H9 (cell line): ENCODE data around the gene E4F1. TPM values are rescaled to one million over a fixed set of nuclear protein-coding genes. Genes with fewer than 3 reads are reported as not detected.

ENCODE experiments used
- DNase-seq: peaks from one replicate; pipeline ENCODE4 v3.0.0-alpha.2; 2017
- H2AFZ ChIP-seq: one replicate; pipeline ENCODE4 v1.6.1; 2013; ENCODE audit warnings: mild to moderate bottlenecking, low read length, control low read depth, moderate library complexity
- H2AK5ac ChIP-seq: 2 replicates; pipeline ENCODE4 v1.6.1; 2013; ENCODE audit warnings: low read length, control low read depth, mixed read lengths; ENCODE audit not compliant: insufficient read length
- H2BK120ac ChIP-seq: one replicate; pipeline ENCODE4 v1.6.1; 2013; ENCODE audit warnings: low read depth, mild to moderate bottlenecking, low read length, control low read depth, inconsistent platforms; ENCODE audit not compliant: poor library complexity, severe bottlenecking
- H2BK12ac ChIP-seq: 2 replicates; pipeline ENCODE4 v1.6.1; 2013; ENCODE audit warnings: low read length, control low read depth, mixed read lengths, low read depth; ENCODE audit not compliant: insufficient read length
- H2BK15ac ChIP-seq: 2 replicates; pipeline ENCODE4 v1.6.1; 2013; ENCODE audit warnings: low read depth, low read length, control low read depth
- H2BK20ac ChIP-seq: one replicate; pipeline ENCODE4 v1.6.1; 2013; ENCODE audit warnings: low read depth, mild to moderate bottlenecking, low read length, control low read depth, inconsistent platforms; ENCODE audit not compliant: poor library complexity, severe bottlenecking
- H2BK5ac ChIP-seq: 2 replicates; pipeline ENCODE4 v1.6.1; 2013; ENCODE audit warnings: low read length, control low read depth, mixed read lengths; ENCODE audit not compliant: insufficient read length
- H3K14ac ChIP-seq: 2 replicates; pipeline ENCODE4 v1.6.1; 2013; ENCODE audit warnings: low read length, control low read depth; ENCODE audit not compliant: insufficient read depth
- H3K18ac ChIP-seq: 2 replicates; pipeline ENCODE4 v1.6.1; 2013; ENCODE audit warnings: low read depth, mild to moderate bottlenecking, mixed read lengths, low read length, control low read depth; ENCODE audit not compliant: insufficient read length
- H3K23ac ChIP-seq: 2 replicates; pipeline ENCODE4 v1.6.1; 2013; ENCODE audit warnings: low read length, control low read depth, mixed read lengths, low read depth; ENCODE audit not compliant: insufficient read length
- H3K23me2 ChIP-seq: 2 replicates; pipeline ENCODE4 v1.6.1; 2013; ENCODE audit warnings: low read depth, mild to moderate bottlenecking, mixed read lengths, low read length, control low read depth; ENCODE audit not compliant: insufficient read length, poor library complexity, severe bottlenecking
- H3K27ac ChIP-seq: 2 replicates; pipeline ENCODE4 v1.5.1; 2013; ENCODE audit warnings: low read length, control low read depth, mixed read lengths, low read depth; ENCODE audit not compliant: insufficient read length
- H3K27me3 ChIP-seq: 2 replicates; pipeline ENCODE4 v1.6.1; 2013; ENCODE audit warnings: low read length, control low read depth, inconsistent platforms; ENCODE audit not compliant: insufficient read depth
- H3K4ac ChIP-seq: 2 replicates; pipeline ENCODE4 v1.6.1; 2013; ENCODE audit warnings: low read depth, mild to moderate bottlenecking, control low read depth, inconsistent platforms, low read length, moderate library complexity
- H3K4me1 ChIP-seq: 2 replicates; pipeline ENCODE4 v1.6.1; 2013; ENCODE audit warnings: low read length, control low read depth, inconsistent platforms; ENCODE audit not compliant: insufficient read depth
- H3K4me2 ChIP-seq: 2 replicates; pipeline ENCODE4 v1.6.1; 2013; ENCODE audit warnings: low read length, control low read depth, mixed read lengths; ENCODE audit not compliant: insufficient read length, insufficient read depth
- H3K56ac ChIP-seq: 2 replicates; pipeline ENCODE4 v1.6.1; 2013; ENCODE audit warnings: low read depth, mild to moderate bottlenecking, mixed read lengths, low read length, control low read depth; ENCODE audit not compliant: insufficient read length
- H3K79me1 ChIP-seq: 2 replicates; pipeline ENCODE4 v1.6.1; 2013; ENCODE audit warnings: low read depth, mild to moderate bottlenecking, moderate library complexity, low read length, control low read depth, inconsistent platforms; ENCODE audit not compliant: insufficient read depth, poor library complexity, severe bottlenecking
- H3K79me2 ChIP-seq: 2 replicates; pipeline ENCODE4 v1.6.1; 2013; ENCODE audit warnings: low read length, control low read depth, inconsistent platforms; ENCODE audit not compliant: insufficient read depth
- H3K9ac ChIP-seq: 2 replicates; pipeline ENCODE4 v1.6.1; 2013; ENCODE audit warnings: low read length, control low read depth, mixed read lengths; ENCODE audit not compliant: insufficient read length; ENCODE audit errors: extremely low read depth
- H3K9me3 ChIP-seq: one replicate; pipeline ENCODE4 v1.6.1; 2013; ENCODE audit warnings: low read depth, low read length, inconsistent platforms; ENCODE audit not compliant: control insufficient read depth
- H3T11ph ChIP-seq: one replicate; pipeline ENCODE4 v1.6.1; 2013; ENCODE audit warnings: mild to moderate bottlenecking, low read length, control low read depth, inconsistent platforms
- H4K20me1 ChIP-seq: one replicate; pipeline ENCODE4 v1.6.1; 2013; ENCODE audit not compliant: control insufficient read depth, insufficient read length, insufficient read depth
- H4K5ac ChIP-seq: 2 replicates; pipeline ENCODE4 v1.6.1; 2013; ENCODE audit warnings: low read depth, mild to moderate bottlenecking, mixed read lengths, low read length, control low read depth; ENCODE audit not compliant: insufficient read length
- H4K8ac ChIP-seq: replicated peaks from 2 replicates; pipeline ENCODE4 v1.6.1; 2013; ENCODE audit warnings: low read length, control low read depth, mixed read lengths, low read depth; ENCODE audit not compliant: insufficient read length
- H4K91ac ChIP-seq: 2 replicates; pipeline ENCODE4 v1.6.1; 2013; ENCODE audit warnings: low read depth, mild to moderate bottlenecking, moderate library complexity, mixed read lengths, low read length, control low read depth; ENCODE audit not compliant: insufficient read length
- H3K27ac Mint-ChIP-seq, 3 experiments: 2 replicates in 2 of 3; 3 replicates in 1 of 3; pipeline ENCODE4 v1.8.0; 2020 to 2021; ENCODE audit warnings: mixed read lengths in 3 of 3, mild to moderate bottlenecking in 1 of 3, moderate library complexity in 1 of 3
- H3K27me3 Mint-ChIP-seq: 2 replicates; pipeline ENCODE4 v1.8.0; 2021; ENCODE audit warnings: low read depth, mild to moderate bottlenecking, moderate library complexity, mixed read lengths
- H3K36me3 Mint-ChIP-seq, 3 experiments: 2 replicates in 2 of 3; 3 replicates in 1 of 3; pipeline ENCODE4 v1.8.0; 2020 to 2021; ENCODE audit warnings: low read depth in 3 of 3, mixed read lengths in 3 of 3; ENCODE audit not compliant: insufficient read depth in 1 of 3
- H3K4me1 Mint-ChIP-seq, 2 experiments: 2 replicates each; pipeline ENCODE4 v1.8.0; 2020; ENCODE audit warnings: mixed read lengths in 2 of 2
- H3K4me3 Mint-ChIP-seq, 2 experiments: 2 replicates in 1 of 2; 3 replicates in 1 of 2; pipeline ENCODE4 v1.8.0; 2020 to 2021; ENCODE audit warnings: mild to moderate bottlenecking in 2 of 2, mixed read lengths in 2 of 2, moderate library complexity in 1 of 2
- H3K9me3 Mint-ChIP-seq, 2 experiments: 2 replicates in 1 of 2; 3 replicates in 1 of 2; pipeline ENCODE4 v1.8.0; 2020; ENCODE audit warnings: mild to moderate bottlenecking in 2 of 2, mixed read lengths in 2 of 2, moderate library complexity in 1 of 2
- CTCF ChIP-seq: fragments of 200-600 bp; sonication (generic); conservative IDR thresholded peaks from 3 replicates; pipeline ENCODE4 v1.8.0; 2021; ENCODE audit warnings: antibody characterized with exemption, mild to moderate bottlenecking
- WGBS: extraction: QIAGEN DNeasy Blood & Tissue Kit; methylation state at CpG from one replicate; pipeline ENCODE4 v1.1.7; 2013; ENCODE audit warnings: missing lambda C conversion rate, low lambda C conversion rate, mixed read lengths; ENCODE audit not compliant: insufficient read length; ENCODE audit errors: extremely low coverage; 5-methylcytosine and 5-hydroxymethylcytosine counted together
- total RNA-seq: library from RNA; stranded (reverse); gene quantifications from 2 replicates; pipeline ENCODE4 v1.2.1, GENCODE V29; 2021

Gene E4F1
- total RNA-seq, 1 experiment from 2014 or later, result 35.9 TPM

DNA sequence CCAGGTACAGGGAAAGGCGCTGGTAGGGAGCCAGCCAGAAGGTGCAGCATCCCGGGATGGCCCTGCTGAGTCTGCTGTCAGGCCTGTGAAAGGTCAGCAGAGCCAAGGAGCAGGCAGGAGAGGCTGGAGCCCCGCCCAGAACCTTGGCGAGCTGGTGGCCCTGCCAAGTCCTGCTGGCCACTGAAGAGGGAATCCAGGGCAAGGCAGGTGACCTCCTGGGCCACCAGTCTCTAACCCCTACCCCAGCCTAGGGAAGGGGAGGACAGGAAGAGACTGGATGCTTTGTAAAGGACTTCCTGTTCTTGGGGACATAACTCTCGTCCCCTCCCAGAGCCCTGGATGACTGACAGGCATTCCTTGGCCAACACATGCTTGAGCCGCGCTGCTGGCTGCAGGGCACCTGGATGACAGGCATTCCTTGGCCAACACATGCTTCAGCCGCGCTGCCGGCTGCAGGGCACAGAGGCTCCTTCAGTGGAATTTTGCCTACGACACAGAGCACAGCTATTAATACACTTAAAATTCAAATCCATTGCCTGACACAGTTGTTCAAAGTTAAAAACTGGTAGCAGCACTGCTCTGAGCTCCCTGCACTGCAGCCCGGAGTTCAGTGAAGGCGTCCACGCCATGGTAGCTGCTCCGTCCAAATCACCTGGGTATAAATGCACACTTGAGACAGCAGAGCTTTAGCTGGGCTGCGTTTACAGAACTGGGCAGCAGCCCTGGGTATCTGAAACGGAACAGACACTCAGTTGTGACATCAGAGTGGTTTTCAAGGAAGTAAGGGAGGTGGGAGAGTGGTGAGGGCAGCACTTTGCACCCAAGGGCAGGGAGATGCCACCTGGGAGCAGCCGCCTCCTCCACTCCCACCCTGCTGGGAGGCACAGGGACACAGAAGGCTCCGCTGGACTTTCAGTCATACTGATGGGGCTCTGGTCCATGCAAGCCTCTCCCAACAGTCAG is 10.7 kb upstream of the E4F1 start:
- Mint-ChIP-seq H3K27ac (peak overlapping the region in 2 of 3 experiments; percentile 19 to 61; a peak in 2 of 7 replicates), H3K36me3 (peaks cover 11 to 38% (median 33%) of the 10 kb centered on the region in 3 experiments; a peak in 6 of 7 replicates), H3K4me3 (peak overlapping the region; percentile 77 to 86), H3K9me3 (no peaks in the 10 kb centered on the region), H3K4me1 (peaks cover 13 to 18% of the 10 kb centered on the region in 2 experiments), H3K27me3 (no peaks in the 10 kb centered on the region; the same call in 1 of the 2 replicates)
- Histone ChIP-seq H3T11ph (no peak overlapping the region), H3K79me2 (peaks cover 6% of the 10 kb centered on the region; the same call in 1 of the 2 replicates), H3K27me3 (no peaks in the 10 kb centered on the region), H3K9me3 (no peaks in the 10 kb centered on the region), H4K8ac (no peak overlapping the region), H3K14ac (no peak overlapping the region), H2AFZ (no peak overlapping the region), H3K9ac (no peak overlapping the region), H3K18ac (no peak overlapping the region), H3K56ac (no peak overlapping the region), H2BK5ac (no peak overlapping the region), H3K23ac (no peak overlapping the region), H4K91ac (no peak overlapping the region), H3K23me2 (peaks cover 8% of the 10 kb centered on the region), H4K5ac (no peak overlapping the region), H2AK5ac (no peak overlapping the region), H2BK15ac (no peak overlapping the region), H3K4me1 (no peaks in the 10 kb centered on the region), H3K27ac (no peak overlapping the region), H4K20me1 (no peaks in the 10 kb centered on the region), H3K4me2 (peak overlapping the region; percentile 75), H2BK20ac (no peak overlapping the region), H3K79me1 (peaks cover 6% of the 10 kb centered on the region), H2BK120ac (no peak overlapping the region), H2BK12ac (no peak overlapping the region), H3K4ac (no peak overlapping the region)
- no peak for TF ChIP-seq CTCF
- DNase-seq, result no peak
- no CpG with 5 or more reads among the region's 19 CpGs for WGBS
